GM23338 (cell line): ENCODE results near the gene DSG3. TPM values are rescaled to one million over a fixed set of nuclear protein-coding genes. Genes with fewer than 3 reads are reported as not detected.

Experiments used
- ATAC-seq: fragments of 200-7000 bp; cut with Tn5 transposase; 3 replicates; pipeline ENCODE4 v1.9.1; 2020
- DNase-seq: peaks from one replicate; pipeline ENCODE4 v3.0.0-alpha.2; 2015; ENCODE audit warnings: low spot score
- H2AFZ ChIP-seq: fragments of 200-600 bp; sonication (generic); 2 replicates; pipeline ENCODE4 v1.8.0; 2016; ENCODE audit warnings: antibody characterized with exemption, mild to moderate bottlenecking, moderate library complexity
- H3F3A ChIP-seq: fragments of 200-600 bp; sonication (generic); replicated peaks from 2 replicates; pipeline ENCODE4 v1.8.0; 2017; ENCODE audit warnings: antibody characterized with exemption, mixed run types, low read depth
- H3K27ac ChIP-seq: fragments of 200-600 bp; sonication (generic); 2 replicates; pipeline ENCODE4 v1.6.1; 2016; ENCODE audit warnings: low read depth
- H3K27me3 ChIP-seq: fragments of 200-600 bp; sonication (generic); 2 replicates; pipeline ENCODE4 v1.8.0; 2016; ENCODE audit warnings: mild to moderate bottlenecking, mixed run types, moderate library complexity; ENCODE audit not compliant: insufficient read depth
- H3K36me3 ChIP-seq: fragments of 200-600 bp; sonication (generic); 2 replicates; pipeline ENCODE4 v1.8.0; 2016; ENCODE audit warnings: mild to moderate bottlenecking; ENCODE audit not compliant: insufficient read depth
- H3K4me1 ChIP-seq: fragments of 200-600 bp; sonication (generic); 2 replicates; pipeline ENCODE4 v1.8.0; 2016; ENCODE audit warnings: mild to moderate bottlenecking, moderate library complexity; ENCODE audit not compliant: insufficient read depth
- H3K4me2 ChIP-seq: fragments of 200-600 bp; sonication (generic); 2 replicates; pipeline ENCODE4 v1.7.1; 2017; ENCODE audit warnings: mixed run types
- H3K4me3 ChIP-seq: fragments of 200-600 bp; sonication (generic); 2 replicates; pipeline ENCODE4 v1.6.1; 2016; ENCODE audit warnings: mixed run types
- H3K79me2 ChIP-seq: fragments of 200-600 bp; sonication (generic); replicated peaks from 2 replicates; pipeline ENCODE4 v1.8.0; 2017; ENCODE audit warnings: mild to moderate bottlenecking; ENCODE audit not compliant: insufficient read depth
- H3K9me2 ChIP-seq: fragments of 200-600 bp; sonication (generic); 2 replicates; pipeline ENCODE4 v1.8.0; 2017; ENCODE audit not compliant: insufficient read depth
- H4K20me1 ChIP-seq: fragments of 200-600 bp; sonication (generic); replicated peaks from 2 replicates; pipeline ENCODE4 v1.8.0; 2017; ENCODE audit warnings: mild to moderate bottlenecking; ENCODE audit not compliant: insufficient read depth
- H3K27ac Mint-ChIP-seq: 2 replicates; pipeline ENCODE4 v1.8.0; 2020; ENCODE audit warnings: inconsistent platforms, mild to moderate bottlenecking, moderate library complexity, mixed read lengths
- H3K27me3 Mint-ChIP-seq: 3 replicates; pipeline ENCODE4 v1.8.0; 2022; ENCODE audit warnings: low read depth, mild to moderate bottlenecking, moderate library complexity, mixed read lengths, inconsistent platforms; ENCODE audit not compliant: insufficient read depth, poor library complexity
- H3K36me3 Mint-ChIP-seq: 3 replicates; pipeline ENCODE4 v1.8.0; 2021; ENCODE audit warnings: low read depth, mild to moderate bottlenecking, inconsistent platforms, moderate library complexity, mixed read lengths
- H3K4me1 Mint-ChIP-seq: 3 replicates; pipeline ENCODE4 v1.8.0; 2020; ENCODE audit warnings: mild to moderate bottlenecking, inconsistent platforms, mixed read lengths
- H3K4me3 Mint-ChIP-seq: 3 replicates; pipeline ENCODE4 v1.8.0; 2021; ENCODE audit warnings: moderate library complexity, mild to moderate bottlenecking, inconsistent platforms, mixed read lengths
- H3K9me3 Mint-ChIP-seq: 3 replicates; pipeline ENCODE4 v1.8.0; 2020; ENCODE audit warnings: moderate library complexity, mild to moderate bottlenecking, inconsistent platforms, mixed read lengths
- CREB1 ChIP-seq: fragments of 250-450 bp; sonication (Bioruptor Pico); IDR thresholded peaks from 2 replicates; pipeline ENCODE4 v1.5.0; 2020; ENCODE audit warnings: low read depth, mild to moderate bottlenecking, moderate library complexity
- EZH2 ChIP-seq: fragments of 200-600 bp; sonication (generic); IDR thresholded peaks from one replicate; pipeline ENCODE4 v1.8.0; 2017; ENCODE audit warnings: antibody characterized with exemption, mild to moderate bottlenecking, low read depth; ENCODE audit not compliant: unreplicated experiment
- EZH2phosphoT487 ChIP-seq: fragments of 200-600 bp; sonication (generic); IDR thresholded peaks from one replicate; pipeline ENCODE4 v1.8.1; 2018; ENCODE audit warnings: antibody characterized with exemption; ENCODE audit not compliant: unreplicated experiment
- JUNB ChIP-seq: IDR thresholded peaks from one replicate; pipeline ENCODE4 v1.6.1; 2016; ENCODE audit warnings: antibody characterized with exemption; ENCODE audit not compliant: unreplicated experiment
- NANOG ChIP-seq: IDR thresholded peaks from 2 replicates; pipeline ENCODE4 v1.6.1; 2016; ENCODE audit warnings: antibody characterized with exemption, borderline replicate concordance
- POLR2AphosphoS5 ChIP-seq: IDR thresholded peaks from 2 replicates; pipeline ENCODE4 v1.6.1; 2016; ENCODE audit warnings: antibody characterized with exemption, low read depth
- STAT1 ChIP-seq: IDR thresholded peaks from one replicate; pipeline ENCODE4 v1.6.1; 2016; ENCODE audit warnings: antibody characterized with exemption; ENCODE audit not compliant: unreplicated experiment
- ZNF114 ChIP-seq: fragments of 250-450 bp; sonication (Bioruptor Pico); IDR thresholded peaks from 2 replicates; pipeline ENCODE4 v1.5.0; 2020; ENCODE audit warnings: mild to moderate bottlenecking, moderate library complexity
- ZNF331 ChIP-seq: fragments of 250-450 bp; sonication (Bioruptor Pico); IDR thresholded peaks from 2 replicates; pipeline ENCODE4 v1.5.0; 2020; ENCODE audit warnings: low read depth, mild to moderate bottlenecking, moderate library complexity
- polyA plus RNA-seq: library from polyadenylated mRNA; unstranded; fragments of >200 nt; fragmentation: Nextera tagmentation; extraction: Ambion mirVana; gene quantifications from 2 replicates; pipeline ENCODE4 v1.2.1, GENCODE V29; 2016
- total RNA-seq: library from RNA; depleted of rRNA; stranded (reverse); fragments of >200 nt; shearing (Covaris generic); gene quantifications from 2 replicates; pipeline ENCODE4 v1.2.3, GENCODE V29; 2014
- TF ChIP-seq, protein P1 (sequence below): IDR thresholded peaks from 2 replicates; pipeline ENCODE4 v1.6.1; 2016; ENCODE audit warnings: antibody characterized with exemption
- TF ChIP-seq, protein P2 (sequence below), 2 experiments: fragments of 200-600 bp in 1 of 2; sonication (generic) in 1 of 2; conservative IDR thresholded peaks; 2 replicates each; pipeline versions ENCODE4 v1.5.1 to v1.6.1; 2016 to 2017; ENCODE audit warnings: antibody characterized with exemption in 2 of 2, low read depth in 2 of 2, mild to moderate bottlenecking in 2 of 2, moderate library complexity in 1 of 2
- TF ChIP-seq, protein P3 (sequence below): IDR thresholded peaks from one replicate; pipeline ENCODE4 v1.6.1; 2018; ENCODE audit warnings: antibody characterized with exemption; ENCODE audit not compliant: unreplicated experiment

DSG3 gene
- total and polyA plus RNA-seq, 2 experiments from 2014 or later = 0.05 to 0.24 TPM

DNA sequence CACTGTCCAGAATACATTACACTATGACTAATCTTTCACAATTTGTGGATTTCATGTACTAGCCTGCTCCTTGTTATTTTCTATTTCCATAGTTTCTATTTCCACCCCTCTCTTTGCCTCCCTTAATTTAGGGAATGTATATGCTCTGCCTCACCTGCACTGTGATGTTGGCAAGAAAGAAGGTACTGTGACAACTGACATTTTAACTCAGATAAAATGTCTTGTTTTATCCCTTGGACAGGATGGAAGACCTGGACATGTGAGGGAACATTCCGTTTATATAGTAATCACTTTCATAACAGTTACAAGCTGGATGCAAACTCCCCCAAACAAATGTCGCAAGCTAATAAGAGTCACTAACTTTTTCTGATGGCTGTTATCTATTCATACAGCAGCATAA lies 21.5 kb upstream of the DSG3 start (continued):
- TF ChIP-seq, protein P1, sequence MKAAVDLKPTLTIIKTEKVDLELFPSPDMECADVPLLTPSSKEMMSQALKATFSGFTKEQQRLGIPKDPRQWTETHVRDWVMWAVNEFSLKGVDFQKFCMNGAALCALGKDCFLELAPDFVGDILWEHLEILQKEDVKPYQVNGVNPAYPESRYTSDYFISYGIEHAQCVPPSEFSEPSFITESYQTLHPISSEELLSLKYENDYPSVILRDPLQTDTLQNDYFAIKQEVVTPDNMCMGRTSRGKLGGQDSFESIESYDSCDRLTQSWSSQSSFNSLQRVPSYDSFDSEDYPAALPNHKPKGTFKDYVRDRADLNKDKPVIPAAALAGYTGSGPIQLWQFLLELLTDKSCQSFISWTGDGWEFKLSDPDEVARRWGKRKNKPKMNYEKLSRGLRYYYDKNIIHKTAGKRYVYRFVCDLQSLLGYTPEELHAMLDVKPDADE = no peak
- TF ChIP-seq EZH2phosphoT487 (no peak), STAT1 (no peak)

DNA sequence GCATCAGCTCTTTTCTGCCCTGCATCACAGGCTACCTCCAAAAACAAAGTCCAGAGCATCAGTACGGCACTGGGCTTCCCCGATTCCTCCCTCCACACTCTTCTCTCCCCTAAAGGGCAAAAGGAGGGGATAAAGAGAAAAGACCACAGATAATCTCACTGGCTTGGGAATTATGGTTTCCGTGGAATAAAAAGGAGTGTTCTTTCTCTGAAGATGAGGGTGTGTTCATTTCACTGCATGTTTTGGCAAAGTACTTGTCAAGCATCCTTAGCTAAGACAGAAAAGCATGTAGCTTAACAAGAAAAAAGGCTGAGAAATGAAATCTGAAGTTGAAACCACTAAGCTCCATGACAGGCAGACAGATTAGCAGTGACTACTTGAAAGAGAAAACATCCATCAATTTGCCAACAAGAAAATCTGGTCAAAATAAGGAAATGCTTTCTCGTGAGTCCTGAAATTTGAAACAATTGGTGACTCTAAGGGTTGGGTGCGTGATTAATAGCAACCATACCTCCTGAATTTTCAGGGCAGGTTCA lies 20.6 kb upstream of the DSG3 start:
- Mint-ChIP-seq H3K4me3 (no peak overlapping the region), H3K9me3 (peaks cover under 1% of the 10 kb centered on the region; the same call in 1 of the 3 replicates), H3K4me1 (peaks cover 12% of the 10 kb centered on the region), H3K36me3 (no peaks in the 10 kb centered on the region), H3K27me3 (no peaks in the 10 kb centered on the region), H3K27ac (no peak overlapping the region)
- Histone ChIP-seq H3K27ac (no peak overlapping the region), H4K20me1 (no peaks in the 10 kb centered on the region), H3K79me2 (no peaks in the 10 kb centered on the region), H3K4me1 (peaks cover 3% of the 10 kb centered on the region), H3K9me2 (no peaks in the 10 kb centered on the region), H3F3A (no peaks in the 10 kb centered on the region), H3K36me3 (no peaks in the 10 kb centered on the region), H3K27me3 (no peaks in the 10 kb centered on the region), H2AFZ (no peak overlapping the region), H3K4me2 (no peak overlapping the region), H3K4me3 (no peak overlapping the region)
- no peak for ATAC-seq
- DNase-seq = no peak
- TF ChIP-seq ZNF331 (no peak), EZH2 (no peak), ZNF114 (CRISPR knock-in tag) (no peak), POLR2AphosphoS5 (no peak), NANOG (no peak), JUNB (no peak), CREB1 (CRISPR knock-in tag) (no peak), STAT1 (no peak), EZH2phosphoT487 (no peak)
- TF ChIP-seq, protein P1 = no peak
- TF ChIP-seq, protein P2, sequence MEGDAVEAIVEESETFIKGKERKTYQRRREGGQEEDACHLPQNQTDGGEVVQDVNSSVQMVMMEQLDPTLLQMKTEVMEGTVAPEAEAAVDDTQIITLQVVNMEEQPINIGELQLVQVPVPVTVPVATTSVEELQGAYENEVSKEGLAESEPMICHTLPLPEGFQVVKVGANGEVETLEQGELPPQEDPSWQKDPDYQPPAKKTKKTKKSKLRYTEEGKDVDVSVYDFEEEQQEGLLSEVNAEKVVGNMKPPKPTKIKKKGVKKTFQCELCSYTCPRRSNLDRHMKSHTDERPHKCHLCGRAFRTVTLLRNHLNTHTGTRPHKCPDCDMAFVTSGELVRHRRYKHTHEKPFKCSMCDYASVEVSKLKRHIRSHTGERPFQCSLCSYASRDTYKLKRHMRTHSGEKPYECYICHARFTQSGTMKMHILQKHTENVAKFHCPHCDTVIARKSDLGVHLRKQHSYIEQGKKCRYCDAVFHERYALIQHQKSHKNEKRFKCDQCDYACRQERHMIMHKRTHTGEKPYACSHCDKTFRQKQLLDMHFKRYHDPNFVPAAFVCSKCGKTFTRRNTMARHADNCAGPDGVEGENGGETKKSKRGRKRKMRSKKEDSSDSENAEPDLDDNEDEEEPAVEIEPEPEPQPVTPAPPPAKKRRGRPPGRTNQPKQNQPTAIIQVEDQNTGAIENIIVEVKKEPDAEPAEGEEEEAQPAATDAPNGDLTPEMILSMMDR (conservative IDR thresholded peaks at IDR 0.05; ENCODE audit: low read depth in 2 of 2) = no peak
- TF ChIP-seq, protein P3, sequence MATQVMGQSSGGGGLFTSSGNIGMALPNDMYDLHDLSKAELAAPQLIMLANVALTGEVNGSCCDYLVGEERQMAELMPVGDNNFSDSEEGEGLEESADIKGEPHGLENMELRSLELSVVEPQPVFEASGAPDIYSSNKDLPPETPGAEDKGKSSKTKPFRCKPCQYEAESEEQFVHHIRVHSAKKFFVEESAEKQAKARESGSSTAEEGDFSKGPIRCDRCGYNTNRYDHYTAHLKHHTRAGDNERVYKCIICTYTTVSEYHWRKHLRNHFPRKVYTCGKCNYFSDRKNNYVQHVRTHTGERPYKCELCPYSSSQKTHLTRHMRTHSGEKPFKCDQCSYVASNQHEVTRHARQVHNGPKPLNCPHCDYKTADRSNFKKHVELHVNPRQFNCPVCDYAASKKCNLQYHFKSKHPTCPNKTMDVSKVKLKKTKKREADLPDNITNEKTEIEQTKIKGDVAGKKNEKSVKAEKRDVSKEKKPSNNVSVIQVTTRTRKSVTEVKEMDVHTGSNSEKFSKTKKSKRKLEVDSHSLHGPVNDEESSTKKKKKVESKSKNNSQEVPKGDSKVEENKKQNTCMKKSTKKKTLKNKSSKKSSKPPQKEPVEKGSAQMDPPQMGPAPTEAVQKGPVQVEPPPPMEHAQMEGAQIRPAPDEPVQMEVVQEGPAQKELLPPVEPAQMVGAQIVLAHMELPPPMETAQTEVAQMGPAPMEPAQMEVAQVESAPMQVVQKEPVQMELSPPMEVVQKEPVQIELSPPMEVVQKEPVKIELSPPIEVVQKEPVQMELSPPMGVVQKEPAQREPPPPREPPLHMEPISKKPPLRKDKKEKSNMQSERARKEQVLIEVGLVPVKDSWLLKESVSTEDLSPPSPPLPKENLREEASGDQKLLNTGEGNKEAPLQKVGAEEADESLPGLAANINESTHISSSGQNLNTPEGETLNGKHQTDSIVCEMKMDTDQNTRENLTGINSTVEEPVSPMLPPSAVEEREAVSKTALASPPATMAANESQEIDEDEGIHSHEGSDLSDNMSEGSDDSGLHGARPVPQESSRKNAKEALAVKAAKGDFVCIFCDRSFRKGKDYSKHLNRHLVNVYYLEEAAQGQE = no peak
